ENCODE results near the gene USP1.

USP1 gene, protein sequence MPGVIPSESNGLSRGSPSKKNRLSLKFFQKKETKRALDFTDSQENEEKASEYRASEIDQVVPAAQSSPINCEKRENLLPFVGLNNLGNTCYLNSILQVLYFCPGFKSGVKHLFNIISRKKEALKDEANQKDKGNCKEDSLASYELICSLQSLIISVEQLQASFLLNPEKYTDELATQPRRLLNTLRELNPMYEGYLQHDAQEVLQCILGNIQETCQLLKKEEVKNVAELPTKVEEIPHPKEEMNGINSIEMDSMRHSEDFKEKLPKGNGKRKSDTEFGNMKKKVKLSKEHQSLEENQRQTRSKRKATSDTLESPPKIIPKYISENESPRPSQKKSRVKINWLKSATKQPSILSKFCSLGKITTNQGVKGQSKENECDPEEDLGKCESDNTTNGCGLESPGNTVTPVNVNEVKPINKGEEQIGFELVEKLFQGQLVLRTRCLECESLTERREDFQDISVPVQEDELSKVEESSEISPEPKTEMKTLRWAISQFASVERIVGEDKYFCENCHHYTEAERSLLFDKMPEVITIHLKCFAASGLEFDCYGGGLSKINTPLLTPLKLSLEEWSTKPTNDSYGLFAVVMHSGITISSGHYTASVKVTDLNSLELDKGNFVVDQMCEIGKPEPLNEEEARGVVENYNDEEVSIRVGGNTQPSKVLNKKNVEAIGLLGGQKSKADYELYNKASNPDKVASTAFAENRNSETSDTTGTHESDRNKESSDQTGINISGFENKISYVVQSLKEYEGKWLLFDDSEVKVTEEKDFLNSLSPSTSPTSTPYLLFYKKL

DNA sequence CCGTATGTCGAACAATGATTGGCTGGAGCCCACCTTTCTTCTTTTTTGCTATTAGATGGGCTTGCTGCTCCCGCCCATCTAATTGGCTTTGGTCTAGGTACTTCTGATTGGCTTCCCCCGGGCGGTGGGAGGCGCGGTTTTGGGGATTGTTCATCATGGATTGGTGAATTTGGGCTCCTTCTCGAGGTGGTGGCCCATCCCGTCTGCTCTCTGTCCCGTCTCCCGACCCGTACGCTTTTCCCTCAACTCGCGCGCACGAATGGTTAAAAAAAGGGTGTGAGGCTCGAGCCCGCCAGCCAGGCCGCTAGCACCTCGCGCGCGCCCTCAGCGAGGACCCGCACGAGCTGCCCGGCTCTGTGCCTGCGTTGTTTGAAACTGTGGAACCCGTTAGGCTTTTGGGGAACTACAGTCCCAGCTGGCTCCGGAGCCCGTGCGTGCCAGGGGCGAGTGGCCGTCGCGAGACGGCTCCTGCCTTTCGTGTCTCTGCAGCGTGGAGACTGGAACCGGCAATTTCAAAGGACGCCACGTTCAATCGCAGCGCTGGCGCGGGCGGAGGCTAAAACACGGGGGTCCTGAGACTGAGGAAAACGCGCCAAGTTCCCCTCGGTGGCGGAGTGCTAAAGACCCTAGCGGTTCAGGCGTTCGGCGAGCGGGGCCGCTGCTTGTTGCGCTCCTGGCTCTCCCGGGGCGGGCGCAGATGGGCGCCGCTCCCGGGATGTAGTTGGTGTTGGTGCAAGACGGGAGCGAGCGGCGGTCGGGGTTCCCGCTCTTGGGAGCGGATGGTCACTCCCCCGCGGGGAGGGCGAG, at the start of gene USP1:
TSS of gene USP1 (plus strand) at position 584 of the 807 bp plus-strand sequence. CDS start 2,819 bp downstream, outside the sequence.
- peak; percentile 84 to 100 for DNase-seq

DNA sequence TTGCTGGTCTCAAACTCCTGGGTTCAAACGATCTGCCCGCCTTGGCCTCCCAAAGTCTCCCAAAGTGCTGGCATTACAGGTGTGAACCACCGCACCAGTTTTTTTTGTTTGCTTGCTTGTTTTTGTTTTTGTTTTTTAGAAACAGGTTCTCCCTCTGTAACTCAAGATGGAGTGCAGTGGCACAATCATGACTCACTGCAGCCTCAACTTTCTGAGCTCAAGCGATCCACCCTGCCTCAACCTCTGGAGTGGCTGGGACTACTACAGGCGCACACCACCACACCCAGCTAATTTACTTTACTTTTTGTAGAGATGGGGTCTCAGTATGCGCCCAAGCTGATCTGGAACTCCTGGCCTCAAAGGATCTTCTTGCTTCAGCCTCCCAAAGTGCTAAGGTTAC, 47.3 kb upstream of the USP1 start:
- DNase-seq: no peak

DNA sequence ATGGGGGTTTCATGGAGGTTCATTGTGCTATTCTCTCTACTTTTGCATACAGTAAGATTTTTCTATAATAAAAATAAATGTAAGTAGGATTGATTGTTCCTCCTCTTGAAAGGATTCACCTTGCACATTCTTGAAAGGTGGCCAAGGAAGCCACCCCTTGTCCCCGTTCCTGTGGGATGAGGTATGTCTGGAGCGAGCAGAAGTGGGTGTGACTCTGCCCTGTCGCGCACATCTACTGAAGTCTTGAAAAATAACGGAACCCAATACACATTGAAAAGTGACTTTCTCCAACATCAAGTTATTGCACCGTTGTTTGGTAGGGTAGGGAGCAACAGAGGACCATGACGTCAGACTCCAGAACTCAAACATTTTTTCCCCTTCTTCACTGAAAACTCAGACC, 46.8 kb upstream of the USP1 start:
- DNase-seq: no peak

DNA sequence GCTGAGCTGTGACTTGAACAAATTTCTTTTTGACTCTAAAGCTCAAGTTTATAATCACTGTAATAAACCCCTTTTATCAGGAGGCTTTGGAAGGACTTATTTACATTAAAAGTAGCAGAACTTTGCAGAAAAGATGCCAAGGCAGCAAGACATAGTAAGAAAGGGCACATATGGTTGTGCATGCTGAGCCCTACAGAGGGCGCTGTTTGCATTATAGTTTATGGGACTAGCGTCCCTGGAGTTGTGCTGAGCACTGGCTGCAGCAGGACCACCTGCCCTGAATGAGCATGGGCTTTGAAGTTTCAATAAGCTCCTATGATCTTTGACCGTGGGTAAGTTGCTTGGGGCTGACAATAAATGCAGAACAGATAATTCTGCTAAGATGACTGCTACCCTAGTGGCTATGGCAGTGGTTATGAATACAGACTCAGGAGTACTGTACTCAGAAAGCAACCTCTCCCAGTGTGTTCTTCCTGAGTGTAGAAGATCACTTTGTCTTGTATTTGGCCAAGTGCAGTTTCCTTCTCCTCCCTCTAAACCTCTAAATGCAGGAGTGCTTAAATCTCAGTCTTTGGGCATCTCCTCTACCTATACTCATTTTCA, 45.4 kb upstream of the USP1 start:
- DNase-seq: no peak

DNA sequence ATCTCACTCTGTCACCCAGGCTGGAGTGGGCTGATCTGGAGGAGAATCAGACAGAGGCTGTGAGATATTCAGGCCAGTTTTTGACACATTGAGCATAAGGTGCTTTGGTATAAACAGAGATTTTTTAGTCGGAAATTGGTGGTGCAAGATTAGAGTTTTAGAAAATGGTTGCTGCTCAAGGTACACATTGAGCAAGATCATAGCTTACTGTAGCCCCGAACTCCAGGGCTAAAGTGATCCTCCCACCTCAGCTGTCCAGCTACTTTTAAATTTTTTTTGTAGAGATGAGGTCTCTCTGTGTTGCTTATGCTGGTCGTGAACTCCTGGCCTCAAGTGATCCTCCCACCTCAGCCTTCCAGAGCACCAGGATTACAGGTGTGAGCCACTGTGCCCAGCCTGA, 43.9 kb upstream of the USP1 start:
- no peak for DNase-seq

DNA sequence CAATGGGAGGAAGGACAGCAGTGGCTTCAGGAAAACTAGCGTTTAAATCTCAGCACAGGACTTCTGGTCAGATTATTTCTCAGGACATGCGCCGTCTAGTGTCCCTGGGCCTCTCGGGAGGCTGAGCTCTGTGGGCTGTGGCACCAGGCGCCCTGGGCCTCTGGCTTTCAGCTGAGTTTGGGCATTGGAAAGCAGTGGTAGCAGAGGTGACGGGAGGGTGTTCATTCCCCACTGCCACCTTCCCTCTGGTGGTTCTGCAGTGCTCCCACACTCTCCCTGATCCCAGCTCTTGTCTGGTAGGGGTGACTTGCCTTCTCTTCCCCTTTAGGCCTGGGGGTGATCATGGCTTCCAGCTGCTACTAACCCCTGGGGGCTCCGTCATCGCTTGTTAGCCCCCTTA, 42.2 kb upstream of the USP1 start:
- DNase-seq: no peak

DNA sequence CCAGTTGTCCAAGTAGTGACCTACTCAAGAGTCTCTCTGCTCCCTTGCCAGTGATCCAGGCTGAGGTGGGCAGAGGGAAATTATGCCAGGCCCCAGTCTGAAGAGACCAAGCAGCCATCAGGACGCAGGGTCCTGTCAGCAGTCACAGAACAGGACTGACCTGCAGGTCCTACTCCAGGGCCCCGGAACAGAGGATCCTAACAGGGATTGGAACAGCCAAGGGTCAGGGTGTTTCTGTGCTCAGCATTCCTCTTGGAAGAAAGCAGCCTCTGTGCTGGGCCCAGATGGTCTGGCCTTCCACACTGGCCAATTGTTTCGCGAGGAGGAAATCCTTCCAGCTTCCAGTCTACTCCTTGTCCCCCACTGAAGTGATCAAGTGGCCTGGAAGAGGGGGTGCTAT, 41.6 kb upstream of the USP1 start:
- DNase-seq: no peak

DNA sequence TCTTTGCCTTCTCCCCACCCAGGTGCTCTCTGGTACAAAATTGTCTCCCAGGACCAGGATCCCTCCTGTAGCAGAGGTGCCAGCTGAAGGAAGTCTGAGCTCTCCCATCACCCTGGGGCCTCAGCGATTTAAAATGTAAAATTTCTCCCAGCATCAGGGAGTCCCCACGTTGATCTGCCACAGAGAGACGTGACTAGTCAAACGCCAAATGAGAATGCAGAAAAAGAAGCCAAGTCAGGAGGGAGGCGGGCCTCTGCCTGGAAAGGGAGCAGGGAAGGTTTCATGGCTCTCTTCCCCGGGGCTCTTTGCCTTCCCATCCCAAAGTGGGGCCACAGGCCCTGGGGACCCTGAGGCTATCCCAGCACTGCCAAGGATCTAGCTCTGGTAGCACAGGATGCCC, 40.0 kb upstream of the USP1 start:
- no peak for DNase-seq

DNA sequence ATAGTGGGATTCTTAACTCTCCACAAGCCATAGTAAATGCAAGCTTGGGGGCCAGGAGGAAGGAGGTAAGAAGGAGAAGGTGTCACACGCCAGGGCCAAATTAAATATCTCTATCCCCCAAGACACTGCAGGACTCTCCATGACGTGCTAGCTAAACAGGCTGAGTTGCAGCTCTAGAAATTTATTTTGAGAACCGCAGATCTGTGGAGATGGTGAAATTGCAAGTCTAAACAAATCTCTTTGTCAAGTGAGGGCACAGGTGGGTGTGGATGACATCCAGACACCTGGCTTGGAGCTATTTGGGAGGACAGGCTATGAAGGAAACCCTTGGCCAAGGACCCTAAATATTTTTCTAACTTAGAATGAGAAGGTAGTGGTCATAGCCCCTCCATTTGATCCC, 39.5 kb upstream of the USP1 start:
- DNase-seq: no peak

DNA sequence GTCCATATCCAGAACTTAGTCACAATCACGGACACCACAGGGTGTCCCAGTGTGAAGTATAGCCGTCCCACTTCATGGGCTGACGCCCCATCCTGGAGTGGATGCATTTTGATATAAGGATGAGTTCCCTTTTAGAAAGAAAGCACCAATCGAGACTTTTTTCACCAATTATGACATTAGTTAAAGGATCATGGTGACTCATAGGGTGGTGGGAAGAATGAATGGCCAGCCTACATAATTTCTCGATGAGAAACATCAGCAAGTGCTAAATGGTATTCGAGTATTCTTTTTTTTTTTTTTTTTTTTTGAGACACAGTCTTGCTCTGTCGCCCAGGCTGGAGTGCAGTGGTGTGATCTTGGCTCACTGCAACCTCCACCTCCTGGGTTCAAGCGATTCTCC, 38.5 kb upstream of the USP1 start:
- no peak for DNase-seq

DNA sequence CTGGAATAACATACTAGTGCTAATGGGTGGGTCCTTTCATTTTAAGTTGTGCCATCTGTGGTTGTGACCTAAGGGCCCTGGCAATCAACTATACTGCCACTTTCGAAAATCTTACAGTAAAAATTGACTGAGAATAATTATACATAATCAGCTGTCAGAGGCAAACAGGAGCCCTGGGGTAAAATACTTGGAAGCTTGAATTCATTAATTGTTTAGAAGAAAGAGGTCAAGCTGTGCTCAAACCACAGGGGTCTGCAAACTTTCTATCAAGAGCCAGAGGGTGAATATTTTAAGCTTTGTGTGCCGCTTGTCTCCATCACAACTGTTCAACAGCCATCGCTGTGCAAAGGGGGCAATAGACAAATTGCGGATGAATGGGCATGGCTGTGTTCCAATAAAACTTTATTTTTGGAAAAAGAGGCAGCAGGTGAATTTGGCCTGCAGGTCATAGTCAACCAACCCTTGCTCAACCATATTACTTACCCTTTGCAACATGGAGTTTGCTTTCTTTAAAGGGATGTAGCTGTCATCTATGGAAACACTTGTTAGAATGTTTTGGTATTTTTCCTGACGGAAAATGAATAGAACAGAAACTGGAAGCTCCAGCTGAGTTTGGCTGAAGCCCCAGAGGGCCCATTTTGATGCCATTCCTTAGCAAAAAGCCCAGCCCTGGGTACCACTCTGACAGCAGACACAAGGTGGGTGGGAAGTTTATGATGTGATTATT, 35.7 kb upstream of the USP1 start:
- DNase-seq: no peak

DNA sequence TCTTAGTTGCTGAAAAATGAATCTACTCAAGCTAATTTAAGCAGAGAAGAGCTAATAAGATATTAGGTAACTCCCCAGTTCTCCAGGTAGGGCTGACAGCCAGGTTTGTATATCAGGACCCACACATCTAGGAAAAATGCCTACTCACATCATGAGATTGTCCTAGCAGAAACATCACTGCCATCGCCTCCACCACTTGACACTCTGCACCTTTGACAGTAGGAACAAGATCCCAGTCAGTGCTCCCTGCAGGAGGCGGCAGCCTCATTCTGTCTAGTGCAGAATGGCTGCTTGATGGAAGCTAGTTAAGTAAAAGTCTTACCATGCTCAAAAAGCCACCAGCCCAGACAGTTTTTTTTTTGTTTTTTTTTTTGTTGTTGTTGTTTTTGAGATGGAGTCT, 31.6 kb upstream of the USP1 start:
- no peak for DNase-seq

DNA sequence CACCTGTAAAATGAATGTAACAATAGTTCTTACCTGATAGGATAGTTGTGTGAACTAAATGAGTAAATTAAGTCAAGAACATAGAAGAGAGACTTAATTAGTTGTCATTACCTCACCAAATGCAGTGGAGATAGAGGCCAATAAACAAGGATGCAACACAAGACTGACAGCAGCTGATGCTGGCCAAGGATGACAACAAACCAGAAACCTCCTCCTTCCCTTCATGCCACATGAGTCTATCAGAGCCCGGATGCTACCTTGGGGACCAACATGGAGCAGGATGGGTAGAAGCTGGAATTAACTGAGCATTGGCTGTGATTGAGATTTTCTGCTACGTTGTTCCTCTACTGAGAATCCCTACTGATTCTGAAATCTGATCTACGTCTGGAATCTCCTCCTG, 30.3 kb upstream of the USP1 start:
- no peak for DNase-seq

DNA sequence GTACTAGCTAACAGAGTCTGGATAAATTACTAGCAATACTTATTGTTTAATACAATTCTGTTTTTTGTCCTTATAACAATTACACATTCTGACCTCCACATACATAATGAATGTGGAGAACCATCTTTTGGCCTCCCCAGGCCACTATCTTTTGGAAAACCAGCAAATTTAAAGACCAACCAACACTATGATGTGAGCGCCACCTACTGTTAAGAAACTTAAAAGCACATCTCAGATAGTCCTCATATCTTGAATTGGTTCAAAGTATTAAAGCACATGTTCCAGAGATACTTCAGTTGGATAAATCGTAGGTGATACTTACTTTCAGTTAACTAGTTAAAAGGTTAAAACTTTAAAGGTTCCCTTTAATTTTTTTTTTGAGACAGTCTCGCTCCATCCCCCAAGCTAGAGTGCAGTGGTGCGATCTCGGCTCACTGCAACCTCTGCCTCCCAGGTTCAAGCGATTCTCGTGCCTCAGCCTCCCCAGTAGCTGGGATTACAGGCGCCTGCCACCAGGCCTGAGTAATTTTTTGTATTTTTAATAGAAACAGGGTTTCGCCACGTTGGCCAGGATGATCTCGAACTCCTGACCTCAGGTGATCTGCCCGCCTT, 29.3 kb upstream of the USP1 start:
- DNase-seq: peak; percentile 23 to 31

DNA sequence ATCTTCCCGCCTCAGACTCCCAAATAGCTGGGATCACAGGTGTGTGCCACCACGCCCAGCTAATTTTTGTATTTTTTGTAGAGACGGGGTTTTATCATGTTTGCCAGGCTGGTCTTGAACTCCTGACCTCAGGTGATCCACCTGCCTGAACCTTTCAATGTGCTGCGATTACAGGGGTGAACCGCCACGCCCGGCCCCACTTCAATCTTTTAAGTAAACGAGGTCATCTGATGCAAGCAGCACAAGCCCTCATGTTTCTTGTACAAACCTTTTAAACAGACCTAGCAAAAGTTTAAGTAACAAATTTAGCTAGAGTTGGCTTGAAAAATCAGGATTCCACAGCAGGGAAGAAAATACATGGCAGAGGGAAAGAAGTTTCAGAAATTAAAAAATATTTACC, 21.2 kb upstream of the USP1 start:
- DNase-seq: no peak

DNA sequence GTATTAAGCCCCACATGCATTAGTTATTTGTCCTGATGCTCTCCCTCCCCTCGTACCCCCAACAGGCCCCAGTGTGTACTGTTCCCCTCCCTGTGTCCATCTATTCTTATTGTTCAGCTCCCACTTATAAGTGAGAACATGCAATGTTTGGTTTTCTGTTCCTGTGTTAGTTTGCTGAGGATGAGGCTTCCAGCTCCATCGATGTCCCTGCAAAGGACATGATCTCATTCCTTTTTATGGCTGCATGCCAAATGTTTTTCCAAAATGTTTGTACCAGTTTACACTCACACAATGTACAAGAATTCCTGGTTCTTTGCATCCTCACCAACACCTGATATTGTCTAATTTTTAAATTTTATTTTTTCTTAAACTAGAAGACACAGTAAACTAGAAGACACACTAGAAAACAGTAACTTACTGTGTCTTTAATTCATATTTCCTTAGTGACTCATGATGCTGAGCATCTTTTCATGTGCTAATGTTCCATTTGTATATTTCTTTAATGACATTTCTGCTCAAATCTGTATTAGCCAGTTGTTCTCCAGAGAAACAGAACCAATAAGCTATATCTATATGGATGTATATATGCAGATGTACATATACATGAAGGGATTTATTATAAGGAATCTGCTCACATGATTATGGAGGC, 19.4 kb upstream of the USP1 start:
- DNase-seq: no peak

DNA sequence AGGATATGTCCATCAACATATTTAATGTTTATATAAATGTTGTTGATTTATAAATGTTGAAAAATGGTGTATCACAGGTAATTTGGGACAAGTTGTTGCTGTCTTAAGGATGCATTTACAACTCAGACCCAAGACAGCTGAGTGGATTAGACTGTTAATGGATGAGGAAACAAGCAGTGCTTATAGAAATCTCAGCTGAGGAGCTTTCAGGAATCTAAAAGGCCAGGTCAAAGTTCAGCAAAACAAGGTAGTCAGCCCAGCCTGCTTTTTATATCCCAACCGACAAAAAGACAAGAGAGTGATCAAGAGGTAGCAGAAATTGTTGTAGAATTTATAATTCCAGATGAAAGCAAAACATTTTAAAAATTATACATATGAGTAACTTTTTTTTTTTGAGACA, 16.6 kb upstream of the USP1 start:
- no peak for DNase-seq

DNA sequence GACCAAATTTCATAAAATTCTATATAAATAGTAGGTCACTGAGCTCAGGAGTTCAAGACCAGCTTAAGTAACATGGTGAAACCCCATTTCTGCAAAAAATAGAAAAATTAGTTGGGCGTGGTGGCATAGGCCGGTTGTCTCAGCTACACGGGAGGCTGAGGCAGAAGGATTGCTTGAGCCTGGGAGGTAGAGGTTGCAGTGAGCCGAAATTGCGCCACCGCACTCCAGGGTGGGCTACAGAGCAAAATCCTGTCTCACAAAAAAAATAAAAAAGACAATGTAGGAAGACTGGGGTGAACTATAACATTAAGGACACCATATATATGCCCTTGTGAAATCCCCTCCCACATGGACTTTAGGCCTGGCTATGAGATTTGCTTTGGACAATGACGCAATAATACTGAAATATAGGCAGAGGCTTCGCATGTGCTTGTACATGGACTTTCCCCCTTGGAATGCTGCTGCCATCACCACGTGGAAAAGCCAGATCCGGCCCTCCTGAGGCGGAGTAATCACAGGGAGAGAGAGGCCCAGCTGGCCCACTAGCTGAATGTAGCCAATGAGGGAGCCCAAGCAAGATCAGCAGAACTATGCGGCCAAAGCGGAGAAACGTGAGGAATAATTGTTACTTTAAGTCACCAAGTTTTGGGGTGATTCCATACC, 13.1 kb upstream of the USP1 start:
- no peak for DNase-seq

DNA sequence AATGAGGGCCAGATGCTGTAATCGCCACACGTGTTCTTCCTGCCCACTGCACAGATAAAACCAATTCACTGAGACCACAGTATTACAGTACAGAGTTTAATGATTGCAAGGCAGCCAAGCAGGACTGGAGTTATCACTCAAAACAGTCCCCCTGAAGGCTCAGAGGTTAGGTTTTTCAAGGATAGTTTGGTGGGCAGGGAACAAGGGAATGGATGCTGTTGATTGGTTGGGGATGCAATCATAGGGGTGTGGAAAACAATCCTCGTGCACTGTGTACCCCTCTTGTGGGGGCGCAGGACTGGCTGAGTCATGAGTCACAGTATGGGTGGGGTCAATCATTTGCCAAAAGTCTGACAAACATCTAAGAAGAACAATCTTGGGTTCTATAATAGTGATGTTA, 12.4 kb upstream of the USP1 start:
- DNase-seq: no peak

DNA sequence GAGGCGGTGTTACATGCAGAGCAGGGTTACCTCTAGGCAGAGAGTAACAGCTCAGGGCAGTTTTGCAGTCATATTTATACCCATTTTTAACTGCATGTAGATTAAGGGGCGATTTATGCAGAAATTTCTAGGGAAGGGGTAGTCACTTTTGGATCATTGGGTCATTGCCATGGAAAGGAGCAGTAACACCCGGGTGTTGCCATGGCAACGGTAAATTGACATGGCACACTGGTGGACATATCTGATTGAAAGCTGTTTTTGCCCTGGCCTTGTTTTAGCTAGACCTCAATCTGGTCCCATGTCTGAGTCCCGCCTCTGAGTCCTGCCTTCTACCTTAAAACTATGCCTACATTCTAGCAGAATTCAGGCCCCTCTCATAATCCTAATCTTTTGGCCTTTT, 11.8 kb upstream of the USP1 start:
- no peak for DNase-seq

DNA sequence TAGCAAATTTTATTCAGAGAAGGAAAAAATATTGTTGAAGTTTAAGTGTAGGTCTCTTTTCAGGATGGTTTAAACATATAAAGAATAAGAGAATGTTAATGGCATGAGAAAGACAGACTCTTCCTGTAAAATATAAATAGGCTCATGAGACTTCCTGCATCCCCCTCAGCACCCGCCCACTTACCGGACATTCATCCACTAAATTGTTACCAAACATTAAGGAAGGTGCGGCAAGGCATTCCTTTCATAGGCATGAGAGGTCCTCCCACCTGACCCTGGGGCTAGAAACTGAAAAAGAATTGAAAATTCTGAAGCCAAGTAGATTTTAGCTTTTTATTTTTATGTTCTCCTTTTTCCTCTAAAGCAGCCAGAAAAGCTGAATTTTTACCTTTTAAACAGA, 10.6 kb upstream of the USP1 start:
- no peak for DNase-seq
